ENCODE measurements around the gene PIP4P1.

DNA sequence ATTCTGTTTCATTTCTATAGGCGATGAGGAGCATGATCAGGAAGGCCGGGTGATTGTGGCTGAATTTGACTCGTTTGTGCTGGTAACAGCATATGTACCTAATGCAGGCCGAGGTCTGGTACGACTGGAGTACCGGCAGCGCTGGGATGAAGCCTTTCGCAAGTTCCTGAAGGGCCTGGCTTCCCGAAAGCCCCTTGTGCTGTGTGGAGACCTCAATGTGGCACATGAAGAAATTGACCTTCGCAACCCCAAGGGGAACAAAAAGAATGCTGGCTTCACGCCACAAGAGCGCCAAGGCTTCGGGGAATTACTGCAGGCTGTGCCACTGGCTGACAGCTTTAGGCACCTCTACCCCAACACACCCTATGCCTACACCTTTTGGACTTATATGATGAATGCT lies 4.3 kb downstream of the PIP4P1 start:
- TF ChIP-seq GATA3 (IDR thresholded peaks at IDR 0.05; ENCODE audit: low read depth, low read length) (no peak), GATA2 (IDR thresholded peaks at IDR 0.05; ENCODE audit: low read depth, low read length) (no peak)
